ENCODE results near the gene COL9A1.

GRCh38 chr6:70198785-70199184 is 104.1 kb downstream of the COL9A1 start:
- TF ChIP-seq POLR2A (IDR thresholded peaks at IDR 0.05) = no peak
- TF ChIP-seq, protein P1, sequence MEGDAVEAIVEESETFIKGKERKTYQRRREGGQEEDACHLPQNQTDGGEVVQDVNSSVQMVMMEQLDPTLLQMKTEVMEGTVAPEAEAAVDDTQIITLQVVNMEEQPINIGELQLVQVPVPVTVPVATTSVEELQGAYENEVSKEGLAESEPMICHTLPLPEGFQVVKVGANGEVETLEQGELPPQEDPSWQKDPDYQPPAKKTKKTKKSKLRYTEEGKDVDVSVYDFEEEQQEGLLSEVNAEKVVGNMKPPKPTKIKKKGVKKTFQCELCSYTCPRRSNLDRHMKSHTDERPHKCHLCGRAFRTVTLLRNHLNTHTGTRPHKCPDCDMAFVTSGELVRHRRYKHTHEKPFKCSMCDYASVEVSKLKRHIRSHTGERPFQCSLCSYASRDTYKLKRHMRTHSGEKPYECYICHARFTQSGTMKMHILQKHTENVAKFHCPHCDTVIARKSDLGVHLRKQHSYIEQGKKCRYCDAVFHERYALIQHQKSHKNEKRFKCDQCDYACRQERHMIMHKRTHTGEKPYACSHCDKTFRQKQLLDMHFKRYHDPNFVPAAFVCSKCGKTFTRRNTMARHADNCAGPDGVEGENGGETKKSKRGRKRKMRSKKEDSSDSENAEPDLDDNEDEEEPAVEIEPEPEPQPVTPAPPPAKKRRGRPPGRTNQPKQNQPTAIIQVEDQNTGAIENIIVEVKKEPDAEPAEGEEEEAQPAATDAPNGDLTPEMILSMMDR (IDR thresholded peaks at IDR 0.05) = no peak

Measured in uterus (tissue), 2 donors.